Measurements from ENCODE around the gene SLC27A5.

DNA sequence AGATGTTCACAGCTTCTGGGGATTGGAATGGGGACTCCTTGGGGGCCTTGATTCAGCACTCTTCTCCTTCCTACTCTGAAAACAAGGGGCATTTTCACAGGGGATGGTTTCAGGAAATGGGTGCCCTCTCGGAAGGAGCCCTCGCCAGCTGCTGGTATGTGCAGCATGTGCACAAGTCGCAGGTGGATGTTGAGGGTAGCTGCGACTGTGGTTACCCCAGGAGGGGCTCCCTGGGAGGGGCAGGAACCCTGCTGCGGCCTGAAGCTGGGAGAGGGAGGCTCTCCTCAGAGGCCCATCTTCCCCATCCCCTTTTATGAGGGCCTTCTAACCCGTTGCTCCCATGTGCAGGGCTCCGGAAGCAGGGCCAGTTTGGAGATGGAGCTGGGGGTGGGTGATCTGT is 29.4 kb downstream of the SLC27A5 start:
- no peak for TF ChIP-seq POLR2AphosphoS5 (IDR thresholded peaks at IDR 0.05)
- TF ChIP-seq, protein P1, sequence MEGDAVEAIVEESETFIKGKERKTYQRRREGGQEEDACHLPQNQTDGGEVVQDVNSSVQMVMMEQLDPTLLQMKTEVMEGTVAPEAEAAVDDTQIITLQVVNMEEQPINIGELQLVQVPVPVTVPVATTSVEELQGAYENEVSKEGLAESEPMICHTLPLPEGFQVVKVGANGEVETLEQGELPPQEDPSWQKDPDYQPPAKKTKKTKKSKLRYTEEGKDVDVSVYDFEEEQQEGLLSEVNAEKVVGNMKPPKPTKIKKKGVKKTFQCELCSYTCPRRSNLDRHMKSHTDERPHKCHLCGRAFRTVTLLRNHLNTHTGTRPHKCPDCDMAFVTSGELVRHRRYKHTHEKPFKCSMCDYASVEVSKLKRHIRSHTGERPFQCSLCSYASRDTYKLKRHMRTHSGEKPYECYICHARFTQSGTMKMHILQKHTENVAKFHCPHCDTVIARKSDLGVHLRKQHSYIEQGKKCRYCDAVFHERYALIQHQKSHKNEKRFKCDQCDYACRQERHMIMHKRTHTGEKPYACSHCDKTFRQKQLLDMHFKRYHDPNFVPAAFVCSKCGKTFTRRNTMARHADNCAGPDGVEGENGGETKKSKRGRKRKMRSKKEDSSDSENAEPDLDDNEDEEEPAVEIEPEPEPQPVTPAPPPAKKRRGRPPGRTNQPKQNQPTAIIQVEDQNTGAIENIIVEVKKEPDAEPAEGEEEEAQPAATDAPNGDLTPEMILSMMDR (IDR thresholded peaks at IDR 0.05) = no peak

Measured in esophagus muscularis mucosa (tissue), 3 donors.